PC-9 (cell line): ENCODE results near the gene UBE3A.

Experiments
- CTCF ChIP-seq: fragments of 200-600 bp; sonication (generic); conservative IDR thresholded peaks from 2 replicates; pipeline ENCODE4 v1.6.1; 2017; ENCODE audit warnings: mixed run types, antibody characterized with exemption, mild to moderate bottlenecking, moderate library complexity
- EZH2 ChIP-seq: fragments of 200-600 bp; sonication (generic); IDR thresholded peaks from 2 replicates; pipeline ENCODE4 v1.8.0; 2017; ENCODE audit warnings: antibody characterized with exemption, low read depth

GRCh38 chr15:25408929-25409328, 29.9 kb downstream of the UBE3A start:
- TF ChIP-seq EZH2 = no peak
- TF ChIP-seq CTCF = no peak
